ENCODE measurements around the gene HCAR1. TPM values are rescaled to one million over a fixed set of nuclear protein-coding genes. Genes with fewer than 3 reads are reported as not detected.
"Not testable (repeated sequence)": the region's sequence is repeated elsewhere in the genome, so short reads cannot be mapped to it uniquely, and the experiment has no call there.

The HCAR1 gene, protein sequence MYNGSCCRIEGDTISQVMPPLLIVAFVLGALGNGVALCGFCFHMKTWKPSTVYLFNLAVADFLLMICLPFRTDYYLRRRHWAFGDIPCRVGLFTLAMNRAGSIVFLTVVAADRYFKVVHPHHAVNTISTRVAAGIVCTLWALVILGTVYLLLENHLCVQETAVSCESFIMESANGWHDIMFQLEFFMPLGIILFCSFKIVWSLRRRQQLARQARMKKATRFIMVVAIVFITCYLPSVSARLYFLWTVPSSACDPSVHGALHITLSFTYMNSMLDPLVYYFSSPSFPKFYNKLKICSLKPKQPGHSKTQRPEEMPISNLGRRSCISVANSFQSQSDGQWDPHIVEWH
- under 1 TPM; 0.21 to 0.27 TPM for total RNA-seq

DNA sequence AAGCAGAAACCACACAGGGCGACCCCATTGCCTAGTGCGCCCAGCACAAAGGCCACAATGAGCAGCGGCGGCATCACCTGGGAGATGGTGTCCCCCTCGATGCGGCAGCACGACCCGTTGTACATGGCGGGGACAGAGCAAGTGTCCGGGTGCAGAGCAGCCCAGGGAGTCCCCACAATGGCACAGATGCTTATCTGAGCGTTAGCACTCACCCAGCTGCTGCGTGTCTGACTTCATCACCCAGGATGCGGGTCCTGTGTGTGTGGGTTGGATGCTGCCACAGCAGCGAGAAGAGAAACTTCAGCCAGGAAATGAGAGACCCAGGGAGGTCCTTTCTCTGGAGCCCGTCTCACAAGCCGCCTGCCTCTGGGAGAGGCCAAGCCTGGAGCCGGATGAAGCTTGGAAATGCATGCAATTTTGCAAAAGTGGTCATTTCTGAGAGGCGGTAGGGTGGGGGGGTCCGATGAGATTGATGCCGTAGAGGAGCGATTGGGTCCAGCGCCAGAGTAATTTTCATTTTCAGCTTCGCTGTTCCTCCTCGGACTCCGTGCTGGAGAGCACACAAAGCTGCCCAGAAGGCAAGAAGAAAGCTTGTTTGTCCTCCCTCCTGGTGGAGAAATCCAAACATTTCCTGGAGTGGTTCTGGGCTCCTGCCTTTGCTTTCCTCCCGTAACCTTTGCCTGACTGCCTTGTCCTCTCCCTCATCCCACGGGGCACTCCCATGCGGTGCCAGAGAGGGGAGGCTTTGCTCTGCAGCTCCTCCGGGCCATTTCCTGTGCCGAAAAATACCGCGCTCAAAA, at the start of gene HCAR1:
TSS of gene HCAR1 (minus strand) at position 630 of the 800 bp plus-strand sequence. CDS start at position 125, 505 bp downstream.
- DNase-seq, result peak; percentile 85
- POLR2A ChIA-PET, result no interaction called here

DNA sequence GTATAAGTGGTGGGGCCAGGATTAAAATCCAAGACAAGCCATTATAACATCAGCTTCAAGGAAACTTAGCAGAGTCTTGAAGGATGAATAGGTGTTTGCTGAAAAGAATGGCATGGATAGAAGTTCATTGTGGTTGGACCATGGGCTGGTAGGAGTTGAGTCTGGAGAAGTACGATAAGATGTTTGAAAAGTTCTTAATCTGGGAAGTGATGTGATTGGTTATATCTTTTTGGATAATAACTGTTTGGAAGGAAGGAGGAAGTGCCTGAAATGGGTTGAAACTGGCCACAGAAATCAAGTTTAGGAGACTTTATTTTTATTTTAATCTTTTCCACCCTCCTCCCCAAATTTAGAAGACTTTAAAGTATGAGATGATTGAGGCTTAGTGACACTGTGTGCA, 26.9 kb upstream of the HCAR1 start:
- Mint-ChIP-seq H3K27me3 (no peaks in the 10 kb centered on the region), H3K4me3 (no peak overlapping the region), H3K27ac (no peak overlapping the region), H3K9me3 (no peaks in the 10 kb centered on the region), H3K4me1 (ENCODE audit: low read depth) (peaks cover 42% of the 10 kb centered on the region), H3K36me3 (peaks cover 48% of the 10 kb centered on the region)
- DNase-seq, result no peak
- POLR2A ChIA-PET, result interaction anchor here (0.5 to 0.6 kb wide), 3 partner anchors 24 to 437 kb away, joined by 3 to 8 read pairs (median 3); no protein-coding TSS in a partner anchor
- CTCF ChIA-PET, result interaction anchor here (0.7 kb wide), 1 partner anchor 16 kb away, joined by 3 read pairs; no protein-coding TSS in a partner anchor
- intact Hi-C loops (cut with micrococcal nuclease), result no loop called here

More for the DNA sequence above, at the start of gene HCAR1:
- intact Hi-C loops (cut with micrococcal nuclease), result loop anchor here (5.0 kb wide), 1 partner anchor 167 kb away; the partner anchor contains the start of gene VPS37B
- no peaks in the 10 kb centered on the region for H3K9me3 Mint-ChIP-seq
- H3K4me3 Mint-ChIP-seq, result peak within 1 kb of the TSS; percentile 40
- H3K4me1 Mint-ChIP-seq (ENCODE audit: low read depth), result peaks cover 57% of the 10 kb centered on the region
- CTCF ChIA-PET, result interaction anchor here (1.3 kb wide), 1 partner anchor 84 kb away, joined by 3 read pairs; no protein-coding TSS in a partner anchor
- H3K36me3 Mint-ChIP-seq, result no peaks in the 10 kb centered on the region
- no peak within 1 kb of the TSS for H3K27ac Mint-ChIP-seq
- peaks cover 6% of the 10 kb centered on the region for H3K27me3 Mint-ChIP-seq

DNA sequence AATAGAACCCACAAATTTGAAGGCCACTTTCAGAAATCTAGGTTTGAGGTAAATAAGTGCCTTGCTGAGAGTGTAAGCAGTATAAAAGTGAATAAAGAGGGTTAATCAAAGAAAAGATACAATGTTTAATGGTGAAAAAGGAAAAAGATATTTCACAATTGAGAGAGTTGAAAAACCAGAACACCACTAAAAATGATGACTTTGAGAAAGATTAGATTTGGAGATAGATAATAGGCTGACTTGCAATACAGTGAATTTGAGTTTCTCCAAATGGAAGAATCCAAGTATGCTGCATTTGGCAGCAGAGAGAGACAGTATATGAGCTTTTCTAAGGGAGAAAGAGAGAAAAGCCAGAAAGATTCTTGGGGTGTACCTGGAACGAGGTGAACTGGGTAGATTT, 24.1 kb upstream of the HCAR1 start:
- Mint-ChIP-seq H3K4me1 (ENCODE audit: low read depth) (peaks cover 49% of the 10 kb centered on the region), H3K36me3 (peaks cover 43% of the 10 kb centered on the region), H3K4me3 (no peak overlapping the region), H3K27me3 (no peaks in the 10 kb centered on the region), H3K27ac (peak overlapping the region; percentile 5), H3K9me3 (no peaks in the 10 kb centered on the region)
- intact Hi-C loops (cut with micrococcal nuclease), result loop anchor here (5.0 kb wide), 1 partner anchor 172 kb away; no protein-coding TSS in a partner anchor
- ChIA-PET POLR2A (no interaction called here), CTCF (no interaction called here)
- no peak for DNase-seq

DNA sequence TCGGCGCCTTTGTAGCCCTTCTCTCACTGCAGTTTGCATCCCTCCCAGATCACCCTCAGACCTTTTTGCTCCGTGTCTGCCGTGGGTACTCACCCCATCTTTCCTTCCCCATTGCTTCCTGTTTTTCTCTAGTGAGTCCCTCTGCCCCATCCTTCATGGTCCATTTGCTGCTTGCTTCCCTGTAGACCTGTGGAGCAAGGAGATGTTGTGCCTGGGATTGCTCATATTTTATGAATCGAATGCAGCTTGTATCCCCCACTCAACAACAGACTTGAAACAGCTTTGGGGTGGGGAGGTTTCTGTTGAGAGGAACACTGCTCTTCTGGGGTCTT, 22.6 kb upstream of the HCAR1 start:
- Mint-ChIP-seq H3K4me3 (peak overlapping the region; percentile 94), H3K4me1 (ENCODE audit: low read depth) (peaks cover 46% of the 10 kb centered on the region), H3K36me3 (peaks cover 36% of the 10 kb centered on the region), H3K27ac (peak overlapping the region; percentile 86), H3K9me3 (no peaks in the 10 kb centered on the region), H3K27me3 (no peaks in the 10 kb centered on the region)
- intact Hi-C loops (cut with micrococcal nuclease), result loop anchor here (2.0 to 5.0 kb wide), 2 partner anchors 106 to 171 kb away; no protein-coding TSS in a partner anchor
- ChIA-PET CTCF (interaction anchor here (1.4 to 2.7 kb wide), 3 partner anchors 26 to 118 kb away, joined by 3 to 32 read pairs (median 4); no protein-coding TSS in a partner anchor), POLR2A (interaction anchor here (0.7 to 1.5 kb wide), 3 partner anchors 212 to 253 kb away, joined by 3 to 7 read pairs (median 3); partner anchors contain the start of gene ZCCHC8)
- no peak for DNase-seq

DNA sequence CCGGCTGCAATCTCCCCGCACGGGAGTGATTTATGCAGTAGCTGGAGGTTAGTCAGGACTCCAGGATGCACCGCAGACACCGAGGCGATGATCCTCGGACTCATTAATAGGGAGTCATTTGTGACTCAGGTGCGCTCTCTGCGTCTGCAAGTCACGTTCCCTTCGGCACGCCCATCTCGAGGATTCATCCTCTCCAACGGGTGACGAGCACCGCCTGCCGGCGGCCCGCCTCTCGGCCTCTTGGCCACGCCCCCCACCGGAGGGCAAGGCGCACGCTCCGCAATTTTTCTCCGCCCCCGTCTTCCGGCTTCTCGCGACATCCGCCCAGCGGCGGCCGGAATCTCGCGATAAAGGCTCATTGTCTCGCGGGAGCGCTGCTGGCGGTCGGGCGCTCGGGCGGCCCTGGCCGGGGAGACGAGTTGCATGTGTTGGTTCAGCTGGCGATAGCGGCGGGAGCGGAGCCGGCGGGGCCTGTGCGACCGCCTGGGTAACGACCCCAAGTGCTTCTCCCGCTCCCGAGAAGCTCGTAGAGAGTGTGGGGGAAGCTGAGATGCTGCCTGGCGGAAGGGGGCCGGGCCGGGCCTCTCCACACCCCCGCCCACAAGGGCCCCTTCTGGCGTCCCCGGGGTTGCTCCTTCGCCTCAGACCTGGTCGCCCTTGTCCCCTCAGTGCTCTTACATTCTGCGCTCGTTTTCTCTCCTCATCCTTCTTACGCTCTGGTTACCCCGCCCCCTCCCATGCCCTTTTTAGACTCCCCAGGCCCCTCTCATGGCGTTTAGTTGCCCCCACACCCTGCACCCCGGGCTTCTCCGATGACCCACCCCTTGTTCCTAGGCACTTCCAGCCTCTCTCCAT, 22.0 kb upstream of the HCAR1 start, which contains the start of gene DENR:
TSS of gene DENR (plus strand) at position 361 of the 855 bp plus-strand sequence. CDS start 878 bp downstream, outside the sequence.
- peaks cover 32% of the 10 kb centered on the region for H3K36me3 Mint-ChIP-seq
- ChIA-PET CTCF (interaction anchor here (0.5 to 2.7 kb wide), 6 partner anchors 25 to 140 kb away, joined by 3 to 32 read pairs (median 3); no protein-coding TSS in a partner anchor), POLR2A (interaction anchor here (0.6 to 1.5 kb wide), 5 partner anchors 26 to 255 kb away, joined by 3 to 7 read pairs (median 4); partner anchors contain the start of gene ZCCHC8)
- DNase-seq, result peak; percentile 100
- intact Hi-C loops (cut with micrococcal nuclease), result loop anchor here (1.0 to 5.0 kb wide), 7 partner anchors 31 to 352 kb away; partner anchors contain the start of gene KNTC1
- peaks cover 44% of the 10 kb centered on the region for H3K4me1 Mint-ChIP-seq (ENCODE audit: low read depth)
- peak within 1 kb of the TSS; percentile 94 for H3K4me3 Mint-ChIP-seq
- H3K27me3 Mint-ChIP-seq, result no peaks in the 10 kb centered on the region
- peak within 1 kb of the TSS; percentile 86 for H3K27ac Mint-ChIP-seq
- H3K9me3 Mint-ChIP-seq, result no peaks in the 10 kb centered on the region

DNA sequence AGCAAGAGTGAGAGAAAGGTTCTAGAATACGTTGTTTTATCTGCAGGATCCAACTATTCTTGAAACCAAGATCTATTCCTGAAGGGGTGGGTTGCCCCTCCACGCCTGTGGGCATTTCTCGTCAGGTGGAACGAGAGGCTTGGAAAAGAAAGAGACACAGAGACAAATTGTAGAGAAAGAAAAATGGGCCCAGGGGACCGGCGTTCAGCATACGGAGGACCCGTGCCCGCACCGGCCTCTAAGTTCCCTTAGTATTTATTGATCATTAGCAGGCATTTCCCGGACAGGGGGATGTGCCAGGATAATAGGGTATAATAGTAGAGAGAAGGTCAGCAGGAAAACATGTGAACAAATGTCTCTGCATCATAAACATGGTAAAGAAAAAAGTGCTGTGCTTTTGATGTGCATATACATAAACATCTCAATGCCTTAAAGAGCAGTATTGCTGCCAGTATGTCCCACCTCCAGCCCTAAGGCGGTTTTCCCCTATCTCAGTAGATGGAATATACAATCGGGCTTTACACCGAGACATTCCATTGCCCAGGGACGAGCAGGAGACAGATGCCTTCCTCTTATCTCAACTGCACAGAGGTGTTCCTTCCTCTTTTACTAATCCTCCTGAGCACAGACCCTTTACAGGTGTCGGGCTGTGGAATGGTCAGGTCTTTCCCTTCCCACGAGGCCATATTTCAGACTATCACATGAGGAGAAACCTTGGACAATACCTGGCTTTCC, 20.3 kb upstream of the HCAR1 start:
- CTCF ChIA-PET, POLR2A ChIA-PET, H3K27me3 Mint-ChIP-seq, DNase-seq, H3K27ac Mint-ChIP-seq, H3K4me3 Mint-ChIP-seq, H3K9me3 Mint-ChIP-seq: not testable (repeated sequence)
- Mint-ChIP-seq H3K4me1 (ENCODE audit: low read depth) (peaks cover 30% of the 10 kb centered on the region), H3K36me3 (peaks cover 19% of the 10 kb centered on the region)
- intact Hi-C loops (cut with micrococcal nuclease), result loop anchor here (5.0 kb wide), 1 partner anchor 169 kb away; no protein-coding TSS in a partner anchor

DNA sequence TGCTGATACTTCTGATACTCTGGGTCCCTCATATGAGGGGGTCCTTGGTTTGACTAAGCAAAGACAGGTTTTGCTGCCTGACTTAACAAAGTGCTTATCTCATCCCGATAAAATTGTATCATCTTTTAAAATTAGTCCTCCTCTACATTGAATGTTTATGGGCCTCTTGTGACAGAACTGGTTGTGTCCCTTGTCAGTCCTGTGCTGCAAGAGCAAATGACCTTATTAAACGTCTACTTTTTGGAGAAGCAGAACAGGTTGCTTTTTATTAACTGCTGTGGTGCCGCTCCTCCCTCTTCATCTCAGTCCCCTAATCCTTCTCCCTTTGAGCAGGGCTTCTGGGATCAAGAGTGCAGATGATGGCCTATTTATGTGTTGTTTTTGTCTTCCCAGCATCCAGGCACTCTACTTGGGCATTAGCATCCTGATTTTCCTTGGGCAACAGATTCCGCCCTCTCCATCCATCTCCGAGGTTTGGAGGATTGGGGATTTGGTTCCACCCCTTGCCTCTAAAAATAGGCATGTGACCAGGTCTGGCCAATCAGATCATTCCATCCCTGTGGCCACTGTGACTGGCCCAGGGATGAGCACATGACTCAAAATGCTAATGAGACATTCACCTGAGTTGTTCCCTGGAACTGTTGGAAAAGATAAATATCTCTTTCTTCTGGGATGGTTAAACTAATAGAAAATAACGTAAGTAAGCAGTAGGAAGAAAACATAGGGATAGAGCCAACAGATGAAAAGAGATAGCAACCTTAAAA, 19.1 kb upstream of the HCAR1 start:
- Mint-ChIP-seq H3K4me1 (ENCODE audit: low read depth) (peaks cover 22% of the 10 kb centered on the region), H3K36me3 (peaks cover 12% of the 10 kb centered on the region), H3K9me3 (no peaks in the 10 kb centered on the region), H3K4me3 (no peak overlapping the region), H3K27ac (no peak overlapping the region), H3K27me3 (no peaks in the 10 kb centered on the region)
- intact Hi-C loops (cut with micrococcal nuclease), result loop anchor here (5.0 kb wide), 1 partner anchor 167 kb away; no protein-coding TSS in a partner anchor
- DNase-seq, result no peak
- POLR2A ChIA-PET, result no interaction called here
- CTCF ChIA-PET, result no interaction called here

DNA sequence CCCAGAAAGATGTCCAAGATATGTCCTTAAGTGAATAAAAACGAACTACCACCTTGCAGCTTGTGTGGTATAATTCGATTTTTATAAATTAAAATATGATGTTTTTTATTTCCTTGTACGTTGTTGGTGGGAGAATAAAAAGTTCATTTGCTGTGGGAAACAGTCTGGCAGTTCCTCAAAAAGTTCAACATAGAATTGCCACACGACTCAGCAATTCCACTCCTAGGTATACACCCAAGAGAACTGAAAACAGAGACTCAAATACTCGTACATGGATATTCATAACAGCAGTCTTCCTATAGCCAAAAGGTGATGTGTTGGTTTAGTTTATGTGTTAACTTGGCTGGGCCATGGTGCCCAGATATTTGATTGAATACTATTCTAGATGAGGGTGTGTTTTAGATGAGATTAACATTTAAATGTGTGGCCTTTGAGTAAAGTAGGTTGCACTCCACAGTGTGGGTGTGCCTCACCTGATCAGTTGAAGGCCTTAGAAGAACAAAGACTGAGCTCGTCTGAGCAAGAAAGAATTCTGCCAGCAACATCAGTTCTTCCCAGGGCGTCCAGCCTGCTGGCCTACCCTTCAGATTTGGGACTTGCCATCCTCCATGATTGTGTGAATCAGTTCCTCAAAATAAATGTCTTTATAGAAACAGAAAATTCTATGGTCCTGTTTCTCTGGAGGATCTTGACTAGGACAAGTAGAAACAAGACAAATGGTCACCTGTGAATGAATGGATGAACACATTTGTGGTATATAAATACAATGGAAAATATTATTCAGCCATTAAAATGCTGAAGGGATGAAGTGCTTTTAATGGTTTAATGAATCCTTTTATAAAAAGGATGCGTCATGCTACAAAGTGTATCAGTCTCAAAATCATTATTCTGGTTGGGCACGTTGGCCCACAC, 16.8 kb upstream of the HCAR1 start:
- intact Hi-C loops (cut with micrococcal nuclease), result no loop called here
- ChIA-PET CTCF (no interaction called here), POLR2A (interaction anchor here (0.8 kb wide), 1 partner anchor 20 kb away, joined by 3 read pairs; no protein-coding TSS in a partner anchor)
- Mint-ChIP-seq H3K27ac (no peak overlapping the region), H3K4me1 (ENCODE audit: low read depth) (peaks cover 7% of the 10 kb centered on the region), H3K36me3 (no peaks in the 10 kb centered on the region), H3K9me3 (no peaks in the 10 kb centered on the region), H3K4me3 (no peak overlapping the region), H3K27me3 (no peaks in the 10 kb centered on the region)
- no peak for DNase-seq

DNA sequence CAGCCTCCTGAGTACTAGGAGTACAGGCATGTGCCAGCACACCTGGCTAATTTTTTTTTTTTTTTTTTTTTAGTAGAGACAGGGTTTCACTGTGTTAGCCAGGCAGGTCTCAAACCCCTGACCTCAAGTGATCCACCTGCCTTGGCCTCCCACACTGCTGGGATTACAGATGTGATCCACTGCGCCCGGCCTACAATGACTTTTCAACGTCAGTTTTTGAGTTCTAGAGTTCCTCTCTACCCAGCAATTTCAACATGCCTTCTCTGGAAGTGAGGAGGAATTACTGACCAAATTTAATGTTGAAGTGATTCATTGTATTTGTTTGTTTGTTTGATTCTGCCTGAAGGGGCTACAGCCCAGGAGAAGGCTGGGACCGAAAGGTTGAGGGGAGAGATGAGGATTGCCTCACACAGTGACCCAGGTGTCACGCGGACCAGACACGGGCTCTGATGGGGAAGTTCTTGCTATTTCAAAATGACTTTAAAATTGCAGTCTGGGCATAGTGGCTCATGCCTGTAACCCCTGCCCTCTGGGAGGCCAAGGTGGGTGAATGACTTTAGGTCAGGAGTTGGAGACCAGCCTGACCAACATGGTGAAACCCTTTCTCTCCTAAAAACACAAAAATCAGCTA, 13.4 kb upstream of the HCAR1 start:
- no peaks in the 10 kb centered on the region for H3K9me3 Mint-ChIP-seq
- H3K36me3 Mint-ChIP-seq, result no peaks in the 10 kb centered on the region
- no peaks in the 10 kb centered on the region for H3K4me1 Mint-ChIP-seq (ENCODE audit: low read depth)
- no peak overlapping the region for H3K4me3 Mint-ChIP-seq
- DNase-seq, result no peak
- ChIA-PET POLR2A (no interaction called here), CTCF (no interaction called here)
- no peak overlapping the region for H3K27ac Mint-ChIP-seq
- intact Hi-C loops (cut with micrococcal nuclease), result no loop called here
- no peaks in the 10 kb centered on the region for H3K27me3 Mint-ChIP-seq

All from activated CD4-positive, alpha-beta memory T cell treated with anti-CD3 and anti-CD28 coated beads for 36 hours (primary cell).